ENCODE measurements around the gene SLC25A1.

The SLC25A1 gene

GRCh38 chr22:19139974-19140373 is 38.6 kb downstream of the SLC25A1 start:
- no peak for DNase-seq

- DNase-seq = no peak
Measured at GRCh38 chr22:19139001-19139356, 39.6 kb downstream of the SLC25A1 start.

GRCh38 chr22:19138217-19139000 is 40.1 kb downstream of the SLC25A1 start:
- DNase-seq = no peak

GRCh38 chr22:19137384-19138216 is 40.9 kb downstream of the SLC25A1 start:
- DNase-seq = no peak

- no peak for DNase-seq
Measured at GRCh38 chr22:19136915-19137314, 41.6 kb downstream of the SLC25A1 start.

GRCh38 chr22:19134874-19135273 is 43.7 kb downstream of the SLC25A1 start:
- DNase-seq = no peak

- DNase-seq = no peak
Measured at GRCh38 chr22:19134176-19134831, 44.2 kb downstream of the SLC25A1 start.

- DNase-seq = no peak
Measured at GRCh38 chr22:19133561-19133960, 45.0 kb downstream of the SLC25A1 start.

- DNase-seq = no peak
Measured at GRCh38 chr22:19132693-19133400, 45.7 kb downstream of the SLC25A1 start.

GRCh38 chr22:19132153-19132552 is 46.4 kb downstream of the SLC25A1 start:
- DNase-seq = no peak

- DNase-seq = no peak
Measured at GRCh38 chr22:19131685-19132015, 46.9 kb downstream of the SLC25A1 start.

GRCh38 chr22:19130959-19131684 is 47.4 kb downstream of the SLC25A1 start, which contains the start of gene TSSK2:
Gene TSSK2, plus strand, starts transcription at chr22:19131308. Its CDS starts 92 bp downstream, at chr22:19131400.
- DNase-seq = peak in 4 of 51 donors; percentile 14 to 46 (median 26)

- no peak for DNase-seq
Measured at GRCh38 chr22:19129871-19130270, 48.7 kb downstream of the SLC25A1 start.

GRCh38 chr22:19128946-19129727 is 49.4 kb downstream of the SLC25A1 start:
- DNase-seq = no peak

- no peak for DNase-seq
Measured at GRCh38 chr22:19128009-19128401, 50.5 kb downstream of the SLC25A1 start.

- DNase-seq = no peak
Measured at GRCh38 chr22:19127329-19128008, 51.1 kb downstream of the SLC25A1 start.

- DNase-seq = no peak
Measured at GRCh38 chr22:19126309-19127273, 51.9 kb downstream of the SLC25A1 start.
